Left lung (tissue), 10 donors: ENCODE results near the gene EPS8. TPM values are rescaled to one million over a fixed set of nuclear protein-coding genes. Genes with fewer than 3 reads are reported as not detected.

ENCODE experiments used
- ATAC-seq: fragments of 200-7000 bp; cut with Tn5 transposase; one replicate; pipeline ENCODE4 v1.9.1; 2020; ENCODE audit warnings: moderate library complexity
- DNase-seq, 4 donors: peaks; one replicate each; pipeline ENCODE4 v3.0.0-alpha.2; 2013 to 2020
- H3K27ac ChIP-seq, 2 donors: fragments of 200-600 bp; sonication (generic) in 1 of 2; one replicate each; pipeline versions ENCODE4 v1.5.0 to v1.8.0; 2020 to 2021
- H3K27me3 ChIP-seq, 2 donors: fragments of 200-600 bp; sonication (generic) in 1 of 2; one replicate each; pipeline versions ENCODE4 v1.5.0 to v1.8.0; 2020 to 2021
- H3K36me3 ChIP-seq, 2 donors: fragments of 200-600 bp; sonication (generic) in 1 of 2; one replicate each; pipeline versions ENCODE4 v1.5.0 to v1.8.0; 2020 to 2021
- H3K4me1 ChIP-seq, 2 donors: fragments of 200-600 bp; one replicate each; pipeline ENCODE4 v1.8.0; 2021
- H3K4me3 ChIP-seq, 2 donors: fragments of 200-600 bp; sonication (generic) in 1 of 2; one replicate each; pipeline versions ENCODE4 v1.5.0 to v1.8.0; 2020 to 2021; ENCODE audit warnings: mild to moderate bottlenecking in 1 of 2
- H3K9me3 ChIP-seq, 2 donors: fragments of 200-600 bp; sonication (generic) in 1 of 2; one replicate each; pipeline versions ENCODE4 v1.5.0 to v1.8.0; 2020 to 2021
- intact Hi-C, 2 donors: fragments of 100-400 bp; cut with DNase I; formaldehyde crosslinking; loops; one replicate each; pipeline versions ENCODE4 v1.11.2 to v1.14.2; 2022
- polyA plus RNA-seq, 6 donors: library from polyadenylated mRNA; unstranded; fragments of 120-200 nt; gene quantifications; one replicate each; pipeline ENCODE4 v1.2.1, GENCODE V29; 2013; ENCODE audit not compliant: insufficient read length in 6 of 6
- total RNA-seq, 2 donors: library from RNA; stranded (reverse); fragmentation: NEBNext Ultra II Directional; extraction: Animal tissue kit (Norgen Biotek cat#: 25700); gene quantifications; one replicate each; pipeline ENCODE4 v1.2.1, GENCODE V29; 2021
- TF ChIP-seq, protein P1 (sequence below), 2 donors: fragments of 200-600 bp; sonication (generic) in 1 of 2; IDR thresholded peaks; one replicate each; pipeline versions ENCODE4 v1.5.0 to v1.8.0; 2021; ENCODE audit warnings: antibody characterized with exemption in 2 of 2
- donor health status: DM: no; HTN: yes; CAD: no.
- donor health status: DM: no; HTN: no; CAD: no.

Gene EPS8
- total and polyA plus RNA-seq, 8 donors = 29.0 to 64.8 (median 42.6) TPM

GRCh38 chr12:15638231-15638630, 151.0 kb downstream of the EPS8 start:
- TF ChIP-seq, protein P1, sequence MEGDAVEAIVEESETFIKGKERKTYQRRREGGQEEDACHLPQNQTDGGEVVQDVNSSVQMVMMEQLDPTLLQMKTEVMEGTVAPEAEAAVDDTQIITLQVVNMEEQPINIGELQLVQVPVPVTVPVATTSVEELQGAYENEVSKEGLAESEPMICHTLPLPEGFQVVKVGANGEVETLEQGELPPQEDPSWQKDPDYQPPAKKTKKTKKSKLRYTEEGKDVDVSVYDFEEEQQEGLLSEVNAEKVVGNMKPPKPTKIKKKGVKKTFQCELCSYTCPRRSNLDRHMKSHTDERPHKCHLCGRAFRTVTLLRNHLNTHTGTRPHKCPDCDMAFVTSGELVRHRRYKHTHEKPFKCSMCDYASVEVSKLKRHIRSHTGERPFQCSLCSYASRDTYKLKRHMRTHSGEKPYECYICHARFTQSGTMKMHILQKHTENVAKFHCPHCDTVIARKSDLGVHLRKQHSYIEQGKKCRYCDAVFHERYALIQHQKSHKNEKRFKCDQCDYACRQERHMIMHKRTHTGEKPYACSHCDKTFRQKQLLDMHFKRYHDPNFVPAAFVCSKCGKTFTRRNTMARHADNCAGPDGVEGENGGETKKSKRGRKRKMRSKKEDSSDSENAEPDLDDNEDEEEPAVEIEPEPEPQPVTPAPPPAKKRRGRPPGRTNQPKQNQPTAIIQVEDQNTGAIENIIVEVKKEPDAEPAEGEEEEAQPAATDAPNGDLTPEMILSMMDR (IDR thresholded peaks at IDR 0.05) = no peak

GRCh38 chr12:15636060-15636890, 152.9 kb downstream of the EPS8 start:
- Histone ChIP-seq H3K4me1 (no peaks in the 10 kb centered on the region), H3K27ac (no peak overlapping the region), H3K27me3 (no peaks in the 10 kb centered on the region), H3K9me3 (no peaks in the 10 kb centered on the region), H3K36me3 (peaks cover 2 to 10% of the 10 kb centered on the region in 2 donors), H3K4me3 (no peak overlapping the region)
- TF ChIP-seq, protein P1 (IDR thresholded peaks at IDR 0.05) = no peak
- no peak for ATAC-seq
- intact Hi-C loops = no loop called here
- no peak for DNase-seq

More at GRCh38 chr12:15638231-15638630, 151.0 kb downstream of the EPS8 start:
- Histone ChIP-seq H3K27me3 (no peaks in the 10 kb centered on the region), H3K4me1 (no peaks in the 10 kb centered on the region), H3K9me3 (no peaks in the 10 kb centered on the region), H3K4me3 (no peak overlapping the region), H3K36me3 (peaks cover 2 to 10% of the 10 kb centered on the region in 2 donors), H3K27ac (no peak overlapping the region)
- intact Hi-C loops = no loop called here
- DNase-seq (no peak), ATAC-seq (no peak)

- peaks cover under 1 to 6% of the 10 kb centered on the region in 2 donors for H3K4me1 ChIP-seq
- H3K27ac ChIP-seq = no peak overlapping the region
- no peaks in the 10 kb centered on the region for H3K27me3 ChIP-seq
- intact Hi-C loops = no loop called here
- no peaks in the 10 kb centered on the region for H3K9me3 ChIP-seq
- ATAC-seq (no peak), DNase-seq (no peak)
- H3K36me3 ChIP-seq = no peaks in the 10 kb centered on the region
- TF ChIP-seq, protein P1 (IDR thresholded peaks at IDR 0.05) = no peak
- no peak overlapping the region for H3K4me3 ChIP-seq
These were observed 155.0 kb downstream of the EPS8 start for GRCh38 chr12:15634010-15634683.

DNA sequence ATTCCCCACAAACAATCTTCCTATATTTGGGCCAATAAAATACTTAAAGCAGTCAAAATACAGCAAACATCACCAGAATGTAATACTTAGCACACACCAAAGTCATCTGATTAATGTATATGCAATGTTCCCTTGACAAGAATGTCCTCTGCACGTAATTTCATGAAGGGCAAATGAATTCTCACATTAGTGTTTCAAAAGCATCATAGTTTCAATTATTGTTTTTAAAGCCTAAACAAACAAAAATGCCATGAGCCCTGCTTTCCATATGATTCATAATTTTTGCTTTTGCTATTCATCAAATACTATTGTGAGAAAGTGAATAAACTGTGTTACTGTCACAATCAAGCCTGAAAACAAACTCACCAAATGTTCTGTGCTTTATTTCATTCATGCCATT, 156.0 kb downstream of the EPS8 start:
- intact Hi-C loops = no loop called here
- Histone ChIP-seq H3K4me1 (peaks cover 7 to 14% of the 10 kb centered on the region in 2 donors), H3K36me3 (no peaks in the 10 kb centered on the region), H3K27ac (no peak overlapping the region), H3K4me3 (no peak overlapping the region), H3K27me3 (no peaks in the 10 kb centered on the region), H3K9me3 (no peaks in the 10 kb centered on the region)
- DNase-seq = no peak
- TF ChIP-seq, protein P1 (IDR thresholded peaks at IDR 0.05) = no peak
- ATAC-seq = no peak

- Histone ChIP-seq H3K27ac (no peak overlapping the region), H3K4me3 (no peak overlapping the region), H3K27me3 (no peaks in the 10 kb centered on the region), H3K9me3 (no peaks in the 10 kb centered on the region), H3K36me3 (no peaks in the 10 kb centered on the region), H3K4me1 (peaks cover 7 to 16% of the 10 kb centered on the region in 2 donors)
- intact Hi-C loops = no loop called here
- ATAC-seq = no peak
- TF ChIP-seq, protein P1 (IDR thresholded peaks at IDR 0.05) = no peak
- DNase-seq = no peak
These were observed 156.5 kb downstream of the EPS8 start for GRCh38 chr12:15632708-15633107.
